ENCODE measurements around the gene URB2.

DNA sequence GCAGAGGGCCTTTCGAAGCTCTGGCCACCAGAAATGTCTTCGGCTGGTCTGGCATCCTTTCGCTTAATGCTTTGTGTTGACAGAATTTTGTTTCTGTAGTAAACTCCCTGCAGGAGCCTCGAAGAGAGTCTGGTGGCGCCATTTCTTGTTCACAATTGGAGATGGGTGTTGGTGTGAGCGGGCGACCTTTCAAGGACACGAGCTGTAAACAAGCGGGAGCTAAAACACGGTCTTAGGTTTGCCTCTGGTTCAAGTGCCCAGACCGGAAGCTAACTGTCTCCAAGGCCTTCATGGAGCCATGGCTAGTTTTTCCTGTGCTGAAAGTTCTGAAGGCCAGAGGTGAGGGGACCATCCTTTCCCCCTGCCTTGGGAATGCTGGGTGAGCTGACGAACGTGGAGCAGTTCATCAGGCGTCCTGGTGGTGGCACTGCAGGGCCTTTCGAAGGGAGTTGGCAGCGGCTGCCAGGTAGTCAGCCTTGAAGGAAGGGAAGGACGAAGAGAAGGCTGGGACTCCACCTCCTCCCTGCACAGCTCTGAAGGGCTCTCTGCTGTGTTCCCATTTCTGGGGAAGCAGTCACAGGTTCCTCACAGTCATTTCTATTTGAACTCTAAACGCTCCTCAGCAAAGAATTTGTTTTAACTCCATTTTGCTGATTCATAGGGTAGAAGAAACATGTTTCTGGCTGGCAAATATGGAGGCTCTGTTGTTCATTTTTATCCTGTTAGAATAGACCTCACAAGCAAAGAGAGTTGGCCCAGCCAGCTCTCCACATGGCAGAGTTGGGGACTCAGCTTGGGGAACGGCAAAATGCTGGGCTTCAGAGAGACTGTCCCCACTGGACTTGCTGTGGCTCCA is 35.2 kb downstream of the URB2 start:
- TF ChIP-seq ZNF350 (CRISPR knock-in tag; IDR thresholded peaks at IDR 0.05; ENCODE audit: borderline replicate concordance, low read depth) = no peak
- no peak for TF ChIP-seq PRPF4 (IDR thresholded peaks at IDR 0.05; ENCODE audit: low read depth, low read length, poor library complexity, severe bottlenecking)
- no peak for TF ChIP-seq KMT2B (CRISPR knock-in tag; IDR thresholded peaks at IDR 0.05)
- no peak for TF ChIP-seq ZBTB20 (CRISPR knock-in tag; IDR thresholded peaks at IDR 0.05; ENCODE audit: borderline replicate concordance, low read depth)
- no peak for TF ChIP-seq POLR2AphosphoS5 (IDR thresholded peaks at IDR 0.05; ENCODE audit: low read depth, low read length)
- TF ChIP-seq, protein P1, sequence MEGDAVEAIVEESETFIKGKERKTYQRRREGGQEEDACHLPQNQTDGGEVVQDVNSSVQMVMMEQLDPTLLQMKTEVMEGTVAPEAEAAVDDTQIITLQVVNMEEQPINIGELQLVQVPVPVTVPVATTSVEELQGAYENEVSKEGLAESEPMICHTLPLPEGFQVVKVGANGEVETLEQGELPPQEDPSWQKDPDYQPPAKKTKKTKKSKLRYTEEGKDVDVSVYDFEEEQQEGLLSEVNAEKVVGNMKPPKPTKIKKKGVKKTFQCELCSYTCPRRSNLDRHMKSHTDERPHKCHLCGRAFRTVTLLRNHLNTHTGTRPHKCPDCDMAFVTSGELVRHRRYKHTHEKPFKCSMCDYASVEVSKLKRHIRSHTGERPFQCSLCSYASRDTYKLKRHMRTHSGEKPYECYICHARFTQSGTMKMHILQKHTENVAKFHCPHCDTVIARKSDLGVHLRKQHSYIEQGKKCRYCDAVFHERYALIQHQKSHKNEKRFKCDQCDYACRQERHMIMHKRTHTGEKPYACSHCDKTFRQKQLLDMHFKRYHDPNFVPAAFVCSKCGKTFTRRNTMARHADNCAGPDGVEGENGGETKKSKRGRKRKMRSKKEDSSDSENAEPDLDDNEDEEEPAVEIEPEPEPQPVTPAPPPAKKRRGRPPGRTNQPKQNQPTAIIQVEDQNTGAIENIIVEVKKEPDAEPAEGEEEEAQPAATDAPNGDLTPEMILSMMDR (CRISPR knock-in tag; IDR thresholded peaks at IDR 0.05) = peak; percentile 91
- no peak for TF ChIP-seq PHF20 (CRISPR knock-in tag; IDR thresholded peaks at IDR 0.05)
- TF ChIP-seq TAF1 (CRISPR knock-in tag; IDR thresholded peaks at IDR 0.05) = no peak
- 0 out of 2 replicates have a peak, but pooled peaks have one; percentile 8 for TF ChIP-seq FOSL2 (CRISPR knock-in tag; IDR thresholded peaks at IDR 0.05)
- TF ChIP-seq PCBP2 (optimal IDR thresholded peaks at IDR 0.05; ENCODE audit: low read depth, low read length, poor library complexity, severe bottlenecking) = no peak
